Activated T-cell treated with anti-CD3 and anti-CD28 coated beads, Interleukin-2, amount 50 U/mL, for 72 hours (primary cell): ENCODE results near the gene HECA. TPM values are rescaled to one million over a fixed set of nuclear protein-coding genes. Genes with fewer than 3 reads are reported as not detected.

Source experiments
- ATAC-seq, 2 donors: fragments of 150-1000 bp; cut with Tn5 transposase; replicated peaks in 1 of 2; 2 replicates each; pipeline ENCODE4 v1.10.0; 2021; ENCODE audit warnings: moderate library complexity in 2 of 2, mild to moderate bottlenecking in 1 of 2
- DNase-seq, 2 donors: peaks; one replicate each; pipeline ENCODE4 v3.0.0; 2021 to 2022; ENCODE audit warnings: mixed read lengths in 1 of 2
- H3K27ac Mint-ChIP-seq: one replicate; pipeline ENCODE4 v1.8.0; 2022; ENCODE audit warnings: mild to moderate bottlenecking, moderate library complexity, mixed read lengths
- H3K27me3 Mint-ChIP-seq: one replicate; pipeline ENCODE4 v1.8.0; 2022; ENCODE audit warnings: low read depth, mixed read lengths
- H3K36me3 Mint-ChIP-seq, 2 donors: one replicate each; pipeline ENCODE4 v1.8.0; 2022; ENCODE audit warnings: mixed read lengths in 2 of 2, mild to moderate bottlenecking in 1 of 2; ENCODE audit not compliant: insufficient read depth in 2 of 2
- H3K4me1 Mint-ChIP-seq: one replicate; pipeline ENCODE4 v1.8.0; 2022; ENCODE audit warnings: low read depth, mixed read lengths
- H3K4me3 Mint-ChIP-seq, 2 donors: one replicate each; pipeline ENCODE4 v1.8.0; 2022; ENCODE audit warnings: mild to moderate bottlenecking in 2 of 2, mixed read lengths in 2 of 2, moderate library complexity in 2 of 2
- H3K9me3 Mint-ChIP-seq, 2 donors: one replicate each; pipeline ENCODE4 v1.8.0; 2022; ENCODE audit warnings: mixed read lengths in 2 of 2
- total RNA-seq, 2 donors: library from RNA; stranded (reverse); gene quantifications; one replicate each; pipeline ENCODE4 v1.2.3, GENCODE V29; 2022

HECA gene, protein sequence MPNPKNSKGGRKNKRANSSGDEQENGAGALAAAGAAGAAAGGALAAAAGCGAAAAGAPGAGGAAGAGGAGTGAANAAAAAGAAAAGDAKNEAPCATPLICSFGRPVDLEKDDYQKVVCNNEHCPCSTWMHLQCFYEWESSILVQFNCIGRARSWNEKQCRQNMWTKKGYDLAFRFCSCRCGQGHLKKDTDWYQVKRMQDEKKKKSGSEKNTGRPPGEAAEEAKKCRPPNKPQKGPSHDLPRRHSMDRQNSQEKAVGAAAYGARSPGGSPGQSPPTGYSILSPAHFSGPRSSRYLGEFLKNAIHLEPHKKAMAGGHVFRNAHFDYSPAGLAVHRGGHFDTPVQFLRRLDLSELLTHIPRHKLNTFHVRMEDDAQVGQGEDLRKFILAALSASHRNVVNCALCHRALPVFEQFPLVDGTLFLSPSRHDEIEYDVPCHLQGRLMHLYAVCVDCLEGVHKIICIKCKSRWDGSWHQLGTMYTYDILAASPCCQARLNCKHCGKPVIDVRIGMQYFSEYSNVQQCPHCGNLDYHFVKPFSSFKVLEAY
- 10 to 100 TPM; 77.6 to 89.7 TPM for total RNA-seq

DNA sequence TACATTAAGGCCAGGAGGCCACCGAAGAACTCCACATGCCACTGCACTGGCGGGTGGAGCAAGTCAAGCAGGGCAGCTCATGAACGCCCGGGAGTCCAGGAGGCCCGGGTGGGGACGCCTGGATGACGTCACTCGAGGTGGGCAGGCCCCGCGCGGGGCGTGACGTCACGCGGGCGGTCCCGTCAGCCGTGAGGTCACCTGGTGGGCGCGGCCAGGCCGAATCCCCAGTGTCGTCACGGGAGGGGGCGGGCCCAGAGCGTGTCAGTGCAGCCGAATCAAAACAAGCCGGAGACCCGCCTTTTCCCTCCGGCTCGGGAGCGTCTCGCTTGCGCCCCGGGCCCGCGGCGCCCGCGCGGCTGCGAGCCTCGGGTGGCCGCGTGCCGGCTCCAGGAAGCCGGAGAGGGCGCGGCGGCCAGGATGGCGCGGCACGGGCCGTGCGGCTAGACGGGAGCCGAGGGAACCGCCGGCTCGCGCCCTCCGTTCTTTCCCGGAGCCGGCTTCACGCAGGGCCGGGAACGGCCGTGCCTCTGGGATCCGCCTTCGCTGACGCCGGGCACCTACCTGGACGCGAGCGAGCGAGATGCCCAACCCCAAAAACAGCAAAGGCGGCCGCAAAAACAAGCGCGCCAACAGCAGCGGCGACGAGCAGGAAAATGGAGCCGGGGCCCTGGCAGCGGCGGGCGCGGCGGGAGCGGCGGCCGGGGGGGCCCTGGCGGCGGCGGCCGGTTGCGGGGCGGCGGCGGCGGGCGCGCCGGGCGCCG lies at the start of gene HECA:
HECA (plus strand) TSS at position 264 of the 761 bp plus-strand sequence; CDS start at position 581, 317 bp downstream.
- Mint-ChIP-seq H3K9me3 (no peaks in the 10 kb centered on the region), H3K4me3 (peak within 1 kb of the TSS; percentile 86 to 91), H3K27me3 (no peaks in the 10 kb centered on the region), H3K36me3 (peaks cover 14 to 23% of the 10 kb centered on the region in 2 donors), H3K27ac (peak within 1 kb of the TSS; percentile 93), H3K4me1 (peaks cover 81% of the 10 kb centered on the region)
- DNase-seq (peak; percentile 98 to 100), ATAC-seq (peak; percentile 84 to 86)

DNA sequence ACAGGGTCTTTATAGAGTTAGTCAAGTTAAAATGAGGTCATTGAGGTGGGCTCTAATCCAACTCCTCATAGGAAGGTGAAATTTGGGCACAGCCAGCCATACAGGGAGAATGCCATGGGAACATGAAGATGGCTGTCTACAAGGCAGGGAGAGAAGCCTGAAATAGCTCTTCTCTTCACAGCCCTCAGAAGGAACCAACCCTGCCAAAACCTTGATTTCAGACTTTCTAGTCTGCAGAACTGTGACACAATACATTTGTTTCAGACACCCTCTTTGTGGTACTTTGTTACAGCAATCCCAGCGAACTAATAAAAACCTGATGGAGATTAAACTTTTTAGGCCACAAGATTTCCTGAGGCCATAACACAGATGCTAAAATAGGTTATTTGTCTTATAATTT lies 43.1 kb upstream of the HECA start:
- Mint-ChIP-seq H3K27me3 (no peaks in the 10 kb centered on the region), H3K36me3 (peaks cover 2 to 4% of the 10 kb centered on the region in 2 donors), H3K27ac (no peak overlapping the region), H3K4me1 (no peaks in the 10 kb centered on the region), H3K9me3 (peaks cover 5 to 6% of the 10 kb centered on the region in 2 donors), H3K4me3 (no peak overlapping the region)
- ATAC-seq, result no peak
- no peak for DNase-seq

DNA sequence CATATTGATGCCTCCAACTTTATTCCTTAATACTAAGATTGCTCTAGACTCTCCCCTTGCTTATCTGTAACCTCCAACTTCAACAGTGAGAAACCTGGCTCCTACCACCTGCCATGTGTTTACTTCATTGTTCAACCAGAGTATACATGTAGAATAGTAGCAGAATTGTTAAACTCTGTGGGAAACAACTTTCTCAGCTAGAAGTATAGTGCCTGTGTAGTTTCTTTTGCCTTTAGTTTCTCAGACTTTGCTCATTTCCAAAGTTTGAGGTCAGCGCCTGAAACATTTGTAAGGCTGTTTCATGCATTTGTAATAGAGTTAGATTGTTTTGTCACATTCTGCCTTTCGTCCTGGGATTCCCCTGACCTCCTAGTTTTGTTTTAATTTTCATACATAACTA lies 34.9 kb upstream of the HECA start:
- H3K36me3 Mint-ChIP-seq, result no peaks in the 10 kb centered on the region
- H3K4me1 Mint-ChIP-seq, result peaks cover 33% of the 10 kb centered on the region
- H3K27ac Mint-ChIP-seq, result peak overlapping the region; percentile 28
- H3K27me3 Mint-ChIP-seq, result no peaks in the 10 kb centered on the region
- ATAC-seq, result peak; percentile 94 to 96
- peak overlapping the region; percentile 13 to 18 for H3K4me3 Mint-ChIP-seq
- H3K9me3 Mint-ChIP-seq, result no peaks in the 10 kb centered on the region
- DNase-seq, result peak; percentile 46 to 52

DNA sequence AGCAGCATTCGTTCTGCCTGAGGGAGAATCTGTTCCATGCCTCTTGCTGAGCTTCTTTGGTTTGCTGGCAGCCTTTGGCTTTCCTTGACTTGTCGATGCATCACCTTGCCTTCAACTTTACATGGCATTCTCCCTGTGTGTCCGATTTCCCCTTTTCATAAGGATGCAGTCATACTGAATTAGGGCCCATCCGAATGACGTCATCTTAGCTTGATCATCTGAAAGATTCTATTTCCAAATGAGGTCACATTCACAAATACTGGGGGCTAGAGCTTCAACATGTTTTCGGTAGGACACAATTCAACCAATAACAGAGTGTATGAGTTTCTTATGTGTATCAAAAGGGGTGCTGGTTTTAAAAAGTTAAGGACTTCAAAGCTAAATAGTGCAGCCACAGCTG lies 27.8 kb upstream of the HECA start:
- Mint-ChIP-seq H3K4me3 (no peak overlapping the region), H3K4me1 (peaks cover 36% of the 10 kb centered on the region), H3K9me3 (no peaks in the 10 kb centered on the region), H3K27me3 (no peaks in the 10 kb centered on the region), H3K27ac (no peak overlapping the region), H3K36me3 (peaks cover 0 to 1% of the 10 kb centered on the region in 2 donors)
- no peak for ATAC-seq
- DNase-seq, result no peak

DNA sequence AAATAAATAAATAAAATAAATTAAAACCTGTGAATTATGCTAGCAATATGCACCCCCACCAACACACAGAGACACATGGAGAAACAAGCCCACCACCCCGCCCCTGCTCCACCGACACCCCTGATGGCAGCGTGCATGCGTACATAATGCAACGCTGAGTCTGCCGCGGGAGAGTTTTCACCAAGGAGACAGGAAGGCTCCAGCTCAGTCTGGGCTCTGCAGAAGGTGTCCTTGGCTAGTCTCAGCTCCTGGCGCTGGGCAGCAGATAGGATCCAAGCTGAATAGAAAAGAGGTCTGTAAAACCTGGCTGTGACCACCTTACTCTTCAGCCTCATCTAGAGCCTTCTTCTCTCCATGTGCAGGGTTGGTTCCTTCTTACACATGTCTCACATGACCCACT lies 26.5 kb upstream of the HECA start:
- Mint-ChIP-seq H3K36me3 (peaks cover 0 to 1% of the 10 kb centered on the region in 2 donors), H3K4me3 (no peak overlapping the region), H3K27ac (no peak overlapping the region), H3K4me1 (peaks cover 49% of the 10 kb centered on the region), H3K27me3 (no peaks in the 10 kb centered on the region), H3K9me3 (no peaks in the 10 kb centered on the region)
- ATAC-seq (no peak), DNase-seq (no peak)

DNA sequence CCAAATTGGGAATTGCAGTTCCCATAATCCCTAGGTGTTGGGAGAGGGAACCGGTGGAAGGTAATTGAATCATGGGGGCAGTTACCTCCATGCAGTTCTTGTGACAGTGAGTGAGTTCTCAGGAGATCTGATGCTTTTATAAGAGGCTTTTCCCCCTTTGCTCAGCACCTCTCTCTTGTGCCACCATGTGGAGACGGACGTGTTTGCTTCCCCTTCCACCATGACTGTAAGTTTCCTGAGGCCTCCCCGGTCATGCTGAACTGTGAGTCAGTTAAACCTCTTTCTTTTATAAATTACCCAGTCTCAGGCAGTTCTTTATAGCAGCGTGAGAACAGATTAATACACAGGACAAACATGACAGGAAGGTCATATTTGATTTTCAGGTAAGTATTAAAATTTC lies 25.3 kb upstream of the HECA start:
- peaks cover 53% of the 10 kb centered on the region for H3K4me1 Mint-ChIP-seq
- H3K27me3 Mint-ChIP-seq, result no peaks in the 10 kb centered on the region
- DNase-seq (peak; percentile 46 to 51), ATAC-seq (no peak)
- no peak overlapping the region for H3K27ac Mint-ChIP-seq
- H3K36me3 Mint-ChIP-seq, result peaks cover 0 to 1% of the 10 kb centered on the region in 2 donors
- H3K4me3 Mint-ChIP-seq, result no peak overlapping the region
- no peaks in the 10 kb centered on the region for H3K9me3 Mint-ChIP-seq

DNA sequence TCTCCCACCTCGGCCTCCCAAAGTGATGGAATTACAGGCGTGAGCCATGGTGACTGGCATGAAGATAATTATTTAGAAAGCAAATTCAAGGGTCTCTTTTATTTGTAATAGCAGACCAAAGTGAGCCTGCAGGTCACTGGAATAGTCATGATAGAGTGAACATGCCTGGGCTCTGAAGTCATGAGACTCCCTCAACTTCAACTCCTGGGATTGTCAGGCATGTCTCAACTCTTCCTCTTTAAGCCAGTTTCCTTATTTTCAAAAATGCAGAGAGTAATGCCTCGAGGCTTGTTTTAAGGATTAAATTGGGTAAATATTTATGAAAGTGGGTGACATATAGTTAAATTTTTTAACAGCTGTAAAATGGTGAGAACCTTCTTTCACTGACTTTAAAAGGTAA lies 22.7 kb upstream of the HECA start:
- DNase-seq, result no peak
- Mint-ChIP-seq H3K4me3 (no peak overlapping the region), H3K36me3 (peaks cover 0 to 1% of the 10 kb centered on the region in 2 donors), H3K4me1 (peaks cover 72% of the 10 kb centered on the region), H3K27ac (no peak overlapping the region), H3K27me3 (no peaks in the 10 kb centered on the region), H3K9me3 (no peaks in the 10 kb centered on the region)
- no peak for ATAC-seq

DNA sequence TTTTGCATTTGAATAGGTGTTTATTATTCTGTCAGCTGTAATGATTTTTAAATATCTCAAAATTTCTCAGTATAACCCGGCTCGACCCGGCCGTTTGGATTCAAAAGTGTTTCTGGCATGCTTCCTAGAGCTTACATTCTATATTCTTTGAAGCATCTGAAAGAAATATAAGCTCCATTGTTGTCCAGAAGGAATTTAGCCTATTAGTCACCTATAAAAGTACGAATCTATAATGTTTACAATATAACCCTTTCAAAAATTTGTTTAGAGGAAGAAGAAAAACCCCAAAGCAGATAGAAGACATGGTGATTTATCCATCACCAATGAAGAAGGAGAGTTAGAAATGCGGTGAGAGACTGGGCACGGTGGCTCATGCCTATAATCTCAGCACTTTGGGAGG lies 22.3 kb upstream of the HECA start:
- no peaks in the 10 kb centered on the region for H3K27me3 Mint-ChIP-seq
- H3K27ac Mint-ChIP-seq, result peak overlapping the region; percentile 96
- H3K4me1 Mint-ChIP-seq, result peaks cover 76% of the 10 kb centered on the region
- no peak for ATAC-seq
- DNase-seq, result no peak
- peaks cover under 1 to 1% of the 10 kb centered on the region in 2 donors for H3K36me3 Mint-ChIP-seq
- peak overlapping the region; percentile 73 to 83 for H3K4me3 Mint-ChIP-seq
- H3K9me3 Mint-ChIP-seq, result peaks cover 0 to under 1% of the 10 kb centered on the region in 2 donors

DNA sequence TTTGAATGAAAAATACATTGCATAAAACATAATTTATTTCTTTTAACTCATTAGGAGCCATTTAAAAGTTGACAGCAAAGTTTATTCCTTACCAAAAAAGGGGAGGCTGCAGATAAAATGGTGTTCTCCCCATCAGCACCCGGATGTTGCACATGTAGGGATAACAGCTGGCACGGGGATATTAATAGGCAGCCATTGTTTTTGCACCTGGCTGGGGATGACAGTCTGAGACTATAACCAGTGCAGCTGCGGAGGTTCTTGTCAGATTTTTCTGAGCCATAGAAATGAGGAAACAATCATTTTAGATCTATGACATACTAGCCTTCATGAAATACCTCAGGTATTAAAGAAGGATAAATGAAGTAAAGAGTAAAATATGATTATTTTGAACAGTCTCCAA lies 20.1 kb upstream of the HECA start:
- H3K4me1 Mint-ChIP-seq, result peaks cover 73% of the 10 kb centered on the region
- H3K4me3 Mint-ChIP-seq, result no peak overlapping the region
- H3K27me3 Mint-ChIP-seq, result no peaks in the 10 kb centered on the region
- H3K9me3 Mint-ChIP-seq, result peaks cover 4 to 8% of the 10 kb centered on the region in 2 donors
- ATAC-seq, result no peak
- H3K27ac Mint-ChIP-seq, result no peak overlapping the region
- H3K36me3 Mint-ChIP-seq, result peaks cover 8 to 9% of the 10 kb centered on the region in 2 donors
- DNase-seq, result no peak

DNA sequence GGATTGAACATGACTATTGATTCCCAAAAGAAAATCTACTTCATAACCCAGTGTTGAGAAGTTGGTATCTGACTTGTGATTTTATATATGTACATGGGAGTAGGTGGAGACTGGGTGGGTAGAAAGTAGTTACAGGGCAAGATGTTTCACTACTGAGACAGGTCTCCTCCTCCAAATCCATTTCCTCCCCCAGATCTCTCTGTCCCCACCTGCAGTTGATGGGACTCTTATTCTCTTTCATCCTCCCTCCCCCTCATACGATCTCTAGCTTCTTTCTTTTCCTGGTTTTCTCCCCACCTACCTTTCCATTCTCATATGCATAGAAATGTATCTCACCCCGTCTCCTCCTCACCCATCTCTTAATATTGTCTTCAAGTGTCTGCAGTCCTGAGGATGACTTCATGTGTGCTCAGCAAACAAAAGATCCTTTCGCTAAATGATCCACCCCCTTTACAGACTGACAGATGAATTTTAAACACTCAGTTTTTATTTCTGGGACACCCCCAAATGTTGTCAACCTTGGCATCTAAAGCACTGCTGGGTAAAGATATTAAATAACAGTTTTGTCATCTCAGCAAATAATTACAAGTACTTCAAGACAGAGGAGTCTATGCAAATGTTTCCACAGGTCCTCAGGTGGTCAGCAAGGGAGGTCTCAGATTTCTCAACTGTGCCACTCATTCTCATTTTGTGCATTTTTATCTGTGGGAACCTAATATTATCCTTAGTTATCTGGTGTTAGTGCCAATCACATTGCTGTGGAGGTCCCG lies 18.7 kb upstream of the HECA start:
- H3K36me3 Mint-ChIP-seq, result peaks cover 15 to 17% of the 10 kb centered on the region in 2 donors
- H3K4me1 Mint-ChIP-seq, result peaks cover 64% of the 10 kb centered on the region
- ATAC-seq, result peak; percentile 65 to 69
- H3K4me3 Mint-ChIP-seq, result peak overlapping the region; percentile 39 to 74
- DNase-seq, result no peak
- peak overlapping the region; percentile 84 for H3K27ac Mint-ChIP-seq
- peaks cover 9 to 15% of the 10 kb centered on the region in 2 donors for H3K9me3 Mint-ChIP-seq
- H3K27me3 Mint-ChIP-seq, result no peaks in the 10 kb centered on the region

DNA sequence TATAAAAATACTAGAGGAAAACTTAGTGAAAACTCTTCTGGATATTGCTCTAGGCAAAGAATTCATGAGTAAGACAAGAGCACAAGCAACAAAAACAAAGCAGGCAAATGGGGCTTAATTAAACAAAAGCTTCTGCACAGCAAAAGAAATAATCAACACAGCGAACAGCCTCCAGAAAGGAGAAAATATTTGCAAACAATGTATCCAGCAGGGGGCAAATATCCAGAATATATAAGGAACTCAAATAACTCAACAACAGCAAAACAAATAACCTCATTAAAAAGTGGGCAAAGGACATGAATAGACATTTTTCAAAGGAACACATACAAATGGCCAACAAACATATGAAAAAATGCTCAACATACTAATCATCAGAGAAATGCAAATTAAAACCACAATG lies 17.1 kb upstream of the HECA start:
- H3K27me3 Mint-ChIP-seq, result no peaks in the 10 kb centered on the region
- peaks cover 50% of the 10 kb centered on the region for H3K4me1 Mint-ChIP-seq
- H3K9me3 Mint-ChIP-seq, result peaks cover 9 to 15% of the 10 kb centered on the region in 2 donors
- H3K36me3 Mint-ChIP-seq, result peaks cover 16 to 17% of the 10 kb centered on the region in 2 donors
- H3K27ac Mint-ChIP-seq, result no peak overlapping the region
- DNase-seq (no peak), ATAC-seq (no peak)
- H3K4me3 Mint-ChIP-seq, result no peak overlapping the region

DNA sequence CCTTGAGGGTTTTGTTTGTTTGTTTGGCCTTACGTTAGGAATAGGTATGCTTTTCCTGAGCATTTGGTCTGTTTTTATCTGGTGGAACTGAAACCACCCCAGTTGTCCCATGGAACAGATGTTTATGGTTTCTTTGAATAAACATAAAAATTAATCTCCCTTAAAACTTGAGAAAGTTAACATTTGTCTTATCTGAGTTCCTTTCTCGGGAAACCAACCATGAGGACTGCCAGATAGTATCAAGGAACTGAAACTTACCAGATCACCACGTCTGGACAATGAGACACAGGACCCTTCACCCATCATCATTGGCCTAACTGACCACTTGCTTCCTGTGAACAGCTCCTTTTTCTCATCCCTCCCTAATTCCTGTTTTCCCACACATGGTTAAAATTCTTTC lies 15.3 kb upstream of the HECA start:
- Mint-ChIP-seq H3K4me3 (no peak overlapping the region), H3K27ac (no peak overlapping the region), H3K4me1 (peaks cover 33% of the 10 kb centered on the region), H3K36me3 (peaks cover 16 to 17% of the 10 kb centered on the region in 2 donors), H3K27me3 (no peaks in the 10 kb centered on the region), H3K9me3 (peaks cover 9 to 15% of the 10 kb centered on the region in 2 donors)
- ATAC-seq, result no peak
- no peak for DNase-seq
